Activated T-cell treated with anti-CD3 and anti-CD28 coated beads, Interleukin-2, amount 50 U/mL, for 72 hours (primary cell): ENCODE results near the gene ZFYVE26. TPM values are rescaled to one million over a fixed set of nuclear protein-coding genes. Genes with fewer than 3 reads are reported as not detected.

ENCODE experiments used
- ATAC-seq, 2 donors: fragments of 150-1000 bp; cut with Tn5 transposase; replicated peaks in 1 of 2; 2 replicates each; pipeline ENCODE4 v1.10.0; 2021; ENCODE audit warnings: moderate library complexity in 2 of 2, mild to moderate bottlenecking in 1 of 2
- DNase-seq, 2 donors: peaks; one replicate each; pipeline ENCODE4 v3.0.0; 2021 to 2022; ENCODE audit warnings: mixed read lengths in 1 of 2
- H3K27ac Mint-ChIP-seq: one replicate; pipeline ENCODE4 v1.8.0; 2022; ENCODE audit warnings: mild to moderate bottlenecking, moderate library complexity, mixed read lengths
- H3K27me3 Mint-ChIP-seq: one replicate; pipeline ENCODE4 v1.8.0; 2022; ENCODE audit warnings: low read depth, mixed read lengths
- H3K36me3 Mint-ChIP-seq, 2 donors: one replicate each; pipeline ENCODE4 v1.8.0; 2022; ENCODE audit warnings: mixed read lengths in 2 of 2, mild to moderate bottlenecking in 1 of 2; ENCODE audit not compliant: insufficient read depth in 2 of 2
- H3K4me1 Mint-ChIP-seq: one replicate; pipeline ENCODE4 v1.8.0; 2022; ENCODE audit warnings: low read depth, mixed read lengths
- H3K4me3 Mint-ChIP-seq, 2 donors: one replicate each; pipeline ENCODE4 v1.8.0; 2022; ENCODE audit warnings: mild to moderate bottlenecking in 2 of 2, mixed read lengths in 2 of 2, moderate library complexity in 2 of 2
- H3K9me3 Mint-ChIP-seq, 2 donors: one replicate each; pipeline ENCODE4 v1.8.0; 2022; ENCODE audit warnings: mixed read lengths in 2 of 2
- total RNA-seq, 2 donors: library from RNA; stranded (reverse); gene quantifications; one replicate each; pipeline ENCODE4 v1.2.3, GENCODE V29; 2022

ZFYVE26 gene
- total RNA-seq, 2 donors from 2014 or later: 13.7 to 15.4 TPM

GRCh38 chr14:67787673-67788072, 28.7 kb downstream of the ZFYVE26 start:
- Mint-ChIP-seq H3K4me1 (no peaks in the 10 kb centered on the region), H3K9me3 (no peaks in the 10 kb centered on the region), H3K36me3 (peaks cover 7 to 14% of the 10 kb centered on the region in 2 donors), H3K27ac (no peak overlapping the region), H3K4me3 (no peak overlapping the region), H3K27me3 (no peaks in the 10 kb centered on the region)
- DNase-seq: no peak
- no peak for ATAC-seq

GRCh38 chr14:67785270-67786109, 30.9 kb downstream of the ZFYVE26 start:
- peaks cover 7 to 14% of the 10 kb centered on the region in 2 donors for H3K36me3 Mint-ChIP-seq
- no peak overlapping the region for H3K27ac Mint-ChIP-seq

GRCh38 chr14:67784244-67784823, 32.1 kb downstream of the ZFYVE26 start:
- H3K27ac Mint-ChIP-seq: no peak overlapping the region
- H3K27me3 Mint-ChIP-seq: no peaks in the 10 kb centered on the region
- H3K4me3 Mint-ChIP-seq: no peak overlapping the region
- no peak for DNase-seq
- ATAC-seq: no peak
- no peaks in the 10 kb centered on the region for H3K9me3 Mint-ChIP-seq
- no peaks in the 10 kb centered on the region for H3K4me1 Mint-ChIP-seq
- peaks cover 5 to 9% of the 10 kb centered on the region in 2 donors for H3K36me3 Mint-ChIP-seq

More at GRCh38 chr14:67785270-67786109, 30.9 kb downstream of the ZFYVE26 start:
- H3K4me1 Mint-ChIP-seq: no peaks in the 10 kb centered on the region
- ATAC-seq (no peak), DNase-seq (no peak)
- H3K9me3 Mint-ChIP-seq: no peaks in the 10 kb centered on the region
- no peaks in the 10 kb centered on the region for H3K27me3 Mint-ChIP-seq
- no peak overlapping the region for H3K4me3 Mint-ChIP-seq

GRCh38 chr14:67782090-67782489, 34.3 kb downstream of the ZFYVE26 start:
- no peaks in the 10 kb centered on the region for H3K9me3 Mint-ChIP-seq
- H3K27ac Mint-ChIP-seq: no peak overlapping the region
- H3K4me1 Mint-ChIP-seq: no peaks in the 10 kb centered on the region
- no peak for DNase-seq
- ATAC-seq: no peak
- H3K36me3 Mint-ChIP-seq: peaks cover 5 to 6% of the 10 kb centered on the region in 2 donors
- no peak overlapping the region for H3K4me3 Mint-ChIP-seq
- no peaks in the 10 kb centered on the region for H3K27me3 Mint-ChIP-seq

- ATAC-seq (no peak), DNase-seq (no peak)
- Mint-ChIP-seq H3K4me3 (no peak overlapping the region), H3K27ac (no peak overlapping the region), H3K36me3 (peaks cover 2 to 5% of the 10 kb centered on the region in 2 donors), H3K9me3 (no peaks in the 10 kb centered on the region), H3K4me1 (no peaks in the 10 kb centered on the region), H3K27me3 (no peaks in the 10 kb centered on the region)
Observed at GRCh38 chr14:67778792-67779191, 37.6 kb downstream of the ZFYVE26 start.

- Mint-ChIP-seq H3K9me3 (no peaks in the 10 kb centered on the region), H3K4me1 (no peaks in the 10 kb centered on the region), H3K27me3 (no peaks in the 10 kb centered on the region), H3K4me3 (no peak overlapping the region), H3K27ac (no peak overlapping the region), H3K36me3 (peaks cover 2 to 8% of the 10 kb centered on the region in 2 donors)
- DNase-seq: no peak
- no peak for ATAC-seq
Observed at GRCh38 chr14:67776653-67777322, 39.6 kb downstream of the ZFYVE26 start.

- Mint-ChIP-seq H3K36me3 (peaks cover 2 to 8% of the 10 kb centered on the region in 2 donors), H3K4me3 (no peak overlapping the region), H3K9me3 (no peaks in the 10 kb centered on the region), H3K4me1 (no peaks in the 10 kb centered on the region), H3K27me3 (no peaks in the 10 kb centered on the region), H3K27ac (no peak overlapping the region)
- no peak for ATAC-seq
- no peak for DNase-seq
Observed at GRCh38 chr14:67773844-67774377, 42.5 kb downstream of the ZFYVE26 start.

GRCh38 chr14:67768219-67768618, 48.2 kb downstream of the ZFYVE26 start:
- no peaks in the 10 kb centered on the region for H3K4me1 Mint-ChIP-seq
- H3K27ac Mint-ChIP-seq: no peak overlapping the region
- ATAC-seq (no peak), DNase-seq (no peak)
- no peak overlapping the region for H3K4me3 Mint-ChIP-seq
- H3K9me3 Mint-ChIP-seq: no peaks in the 10 kb centered on the region
- H3K27me3 Mint-ChIP-seq: no peaks in the 10 kb centered on the region
- peaks cover 0 to 3% of the 10 kb centered on the region in 2 donors for H3K36me3 Mint-ChIP-seq

- no peaks in the 10 kb centered on the region for H3K27me3 Mint-ChIP-seq
- no peak for ATAC-seq
- no peaks in the 10 kb centered on the region for H3K4me1 Mint-ChIP-seq
- peaks cover under 1 to 3% of the 10 kb centered on the region in 2 donors for H3K36me3 Mint-ChIP-seq
- H3K27ac Mint-ChIP-seq: no peak overlapping the region
- no peak overlapping the region for H3K4me3 Mint-ChIP-seq
- H3K9me3 Mint-ChIP-seq: no peaks in the 10 kb centered on the region
- no peak for DNase-seq
Observed at GRCh38 chr14:67766035-67766680, 50.2 kb downstream of the ZFYVE26 start.

GRCh38 chr14:67765192-67765834, 51.1 kb downstream of the ZFYVE26 start:
- Mint-ChIP-seq H3K36me3 (peaks cover 2 to 3% of the 10 kb centered on the region in 2 donors), H3K27ac (peak overlapping the region; percentile 36), H3K9me3 (no peaks in the 10 kb centered on the region), H3K4me1 (no peaks in the 10 kb centered on the region), H3K27me3 (no peaks in the 10 kb centered on the region), H3K4me3 (no peak overlapping the region)
- ATAC-seq (no peak), DNase-seq (no peak)

GRCh38 chr14:67764496-67764895, 51.9 kb downstream of the ZFYVE26 start:
- ATAC-seq (no peak), DNase-seq (no peak)
- H3K9me3 Mint-ChIP-seq: no peaks in the 10 kb centered on the region
- no peaks in the 10 kb centered on the region for H3K4me1 Mint-ChIP-seq
- no peaks in the 10 kb centered on the region for H3K27me3 Mint-ChIP-seq
- H3K27ac Mint-ChIP-seq: no peak overlapping the region
- peaks cover 2 to 3% of the 10 kb centered on the region in 2 donors for H3K36me3 Mint-ChIP-seq
- H3K4me3 Mint-ChIP-seq: no peak overlapping the region

GRCh38 chr14:67763158-67763822, 53.1 kb downstream of the ZFYVE26 start:
- Mint-ChIP-seq H3K36me3 (peaks cover 2 to 3% of the 10 kb centered on the region in 2 donors), H3K4me1 (no peaks in the 10 kb centered on the region), H3K4me3 (no peak overlapping the region), H3K9me3 (no peaks in the 10 kb centered on the region), H3K27ac (no peak overlapping the region), H3K27me3 (no peaks in the 10 kb centered on the region)
- ATAC-seq (no peak), DNase-seq (no peak)
